Mesendoderm (in vitro differentiated cells): ENCODE measurements around the gene ALK.

Experiments
- DNase-seq: peaks from one replicate; pipeline ENCODE4 v3.0.0; 2013
- H2AK5ac ChIP-seq: 2 replicates; pipeline ENCODE4 v1.6.1; 2013; ENCODE audit warnings: low read length, inconsistent platforms
- H2BK120ac ChIP-seq: 2 replicates; pipeline ENCODE4 v1.6.1; 2013; ENCODE audit warnings: low read depth, mild to moderate bottlenecking, low read length, moderate library complexity, mixed read lengths
- H2BK15ac ChIP-seq: replicated peaks from 2 replicates; pipeline ENCODE4 v1.6.1; 2013; ENCODE audit warnings: low read depth, mild to moderate bottlenecking, moderate library complexity
- H2BK5ac ChIP-seq: 2 replicates; pipeline ENCODE4 v1.6.1; 2013; ENCODE audit warnings: low read length, inconsistent platforms
- H3K18ac ChIP-seq: 2 replicates; pipeline ENCODE4 v1.6.1; 2013; ENCODE audit warnings: mild to moderate bottlenecking, low read length, mixed read lengths
- H3K23ac ChIP-seq: one replicate; pipeline ENCODE4 v1.6.1; 2013; ENCODE audit warnings: low read length
- H3K27ac ChIP-seq: 2 replicates; pipeline ENCODE4 v1.5.1; 2013; ENCODE audit warnings: low read depth, mild to moderate bottlenecking, inconsistent platforms, low read length, moderate library complexity
- H3K27me3 ChIP-seq: 2 replicates; pipeline ENCODE4 v1.6.1; 2013; ENCODE audit warnings: low read length, control low read depth, mild to moderate bottlenecking, inconsistent platforms; ENCODE audit not compliant: insufficient read depth, poor library complexity
- H3K36me3 ChIP-seq: 2 replicates; pipeline ENCODE4 v1.6.1; 2013; ENCODE audit warnings: low read length, inconsistent platforms; ENCODE audit not compliant: control insufficient read depth, insufficient read depth
- H3K4ac ChIP-seq: one replicate; pipeline ENCODE4 v1.6.1; 2013; ENCODE audit warnings: low read depth, mild to moderate bottlenecking, low read length, moderate library complexity
- H3K4me1 ChIP-seq: 2 replicates; pipeline ENCODE4 v1.6.1; 2013; ENCODE audit warnings: low read depth, low read length, inconsistent platforms; ENCODE audit not compliant: control insufficient read depth
- H3K4me2 ChIP-seq: 2 replicates; pipeline ENCODE4 v1.6.1; 2013; ENCODE audit warnings: low read length
- H3K4me3 ChIP-seq: 2 replicates; pipeline ENCODE4 v1.5.1; 2013; ENCODE audit warnings: mild to moderate bottlenecking, low read length
- H3K56ac ChIP-seq: one replicate; pipeline ENCODE4 v1.6.1; 2013; ENCODE audit warnings: low read length
- H3K79me1 ChIP-seq: 2 replicates; pipeline ENCODE4 v1.6.1; 2013; ENCODE audit warnings: low read length, inconsistent platforms
- H3K79me2 ChIP-seq: 2 replicates; pipeline ENCODE4 v1.6.1; 2013; ENCODE audit warnings: mild to moderate bottlenecking, low read length; ENCODE audit not compliant: control insufficient read depth, insufficient read depth
- H3K9ac ChIP-seq: 2 replicates; pipeline ENCODE4 v1.6.1; 2013; ENCODE audit warnings: low read length, inconsistent platforms
- H4K5ac ChIP-seq: one replicate; pipeline ENCODE4 v1.6.1; 2013; ENCODE audit warnings: low read length
- H4K8ac ChIP-seq: one replicate; pipeline ENCODE4 v1.6.1; 2013; ENCODE audit warnings: low read depth, mild to moderate bottlenecking, control low read depth, low read length, moderate library complexity
- WGBS: extraction: QIAGEN DNeasy Blood & Tissue Kit; methylation state at CpG from one replicate; pipeline ENCODE4 v1.1.7; 2013; ENCODE audit warnings: low lambda C conversion rate, missing lambda C conversion rate; ENCODE audit not compliant: insufficient coverage; ENCODE audit errors: extremely low coverage; 5-methylcytosine and 5-hydroxymethylcytosine counted together

ALK gene

GRCh38 chr2:29276151-29276550, 645.2 kb downstream of the ALK start:
- H2BK120ac ChIP-seq, result no peak overlapping the region
- DNase-seq, result no peak
- H3K4me2 ChIP-seq, result no peak overlapping the region
- H3K79me1 ChIP-seq, result no peaks in the 10 kb centered on the region
- H3K79me2 ChIP-seq, result no peaks in the 10 kb centered on the region
- H4K8ac ChIP-seq, result no peak overlapping the region
- no peaks in the 10 kb centered on the region for H3K36me3 ChIP-seq
- no CpG with 5 or more reads among the region's 3 CpGs for WGBS
- no peak overlapping the region for H4K5ac ChIP-seq
- H2BK5ac ChIP-seq, result no peak overlapping the region
- no peak overlapping the region for H3K4me3 ChIP-seq
- H3K27me3 ChIP-seq, result no peaks in the 10 kb centered on the region
- no peak overlapping the region for H3K23ac ChIP-seq
- H2AK5ac ChIP-seq, result no peak overlapping the region
- H2BK15ac ChIP-seq, result no peak overlapping the region
- no peak overlapping the region for H3K4ac ChIP-seq
- H3K18ac ChIP-seq, result no peak overlapping the region
- H3K9ac ChIP-seq, result no peak overlapping the region
- H3K27ac ChIP-seq, result no peak overlapping the region
- H3K56ac ChIP-seq, result no peak overlapping the region
- H3K4me1 ChIP-seq, result peaks cover 5% of the 10 kb centered on the region

DNA sequence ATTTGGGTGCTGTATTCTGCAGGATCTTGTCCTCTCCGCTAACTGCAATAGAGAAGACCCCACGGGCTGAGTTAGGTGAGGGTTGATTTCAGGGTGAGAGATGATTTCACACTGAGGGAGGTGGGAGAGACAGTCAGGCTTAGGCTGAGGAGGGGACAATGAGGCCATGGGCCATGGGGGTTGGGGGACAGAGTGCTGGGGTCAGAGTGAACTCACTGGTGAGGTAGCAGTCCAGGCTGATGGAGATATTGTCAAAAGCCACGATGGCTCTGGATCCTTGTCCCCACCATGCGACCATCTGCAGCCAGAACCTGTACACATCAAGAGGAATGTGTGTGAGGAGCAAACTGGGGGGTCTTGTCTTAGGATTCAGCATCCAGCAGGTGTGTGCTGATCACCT, 646.2 kb downstream of the ALK start:
- H4K5ac ChIP-seq, result no peak overlapping the region
- H2BK120ac ChIP-seq, result no peak overlapping the region
- no peak overlapping the region for H2BK15ac ChIP-seq
- no peak overlapping the region for H3K4ac ChIP-seq
- peaks cover 6% of the 10 kb centered on the region for H3K4me1 ChIP-seq
- no peak overlapping the region for H3K9ac ChIP-seq
- no peak overlapping the region for H3K56ac ChIP-seq
- no peak overlapping the region for H3K4me3 ChIP-seq
- H4K8ac ChIP-seq, result no peak overlapping the region
- no peak overlapping the region for H3K27ac ChIP-seq
- H3K23ac ChIP-seq, result peak overlapping the region; percentile 6
- no peak overlapping the region for H3K4me2 ChIP-seq
- H3K79me1 ChIP-seq, result no peaks in the 10 kb centered on the region
- no peak overlapping the region for H2AK5ac ChIP-seq
- DNase-seq, result no peak
- no peaks in the 10 kb centered on the region for H3K36me3 ChIP-seq
- no peaks in the 10 kb centered on the region for H3K79me2 ChIP-seq
- no peaks in the 10 kb centered on the region for H3K27me3 ChIP-seq
- H3K18ac ChIP-seq, result no peak overlapping the region
- no CpG with 5 or more reads among the region's 4 CpGs for WGBS
- H2BK5ac ChIP-seq, result no peak overlapping the region

GRCh38 chr2:29273685-29274611, 647.4 kb downstream of the ALK start:
- H3K4me1 ChIP-seq, result peaks cover 12% of the 10 kb centered on the region
- no peaks in the 10 kb centered on the region for H3K36me3 ChIP-seq
- H3K23ac ChIP-seq, result no peak overlapping the region
- H3K79me1 ChIP-seq, result no peaks in the 10 kb centered on the region
- DNase-seq, result peak; percentile 29
- H3K27me3 ChIP-seq, result no peaks in the 10 kb centered on the region
- no peak overlapping the region for H4K8ac ChIP-seq
- H3K4me2 ChIP-seq, result no peak overlapping the region
- no peak overlapping the region for H2BK15ac ChIP-seq
- no peak overlapping the region for H4K5ac ChIP-seq
- no peak overlapping the region for H3K18ac ChIP-seq
- no peak overlapping the region for H3K9ac ChIP-seq
- no peak overlapping the region for H2BK120ac ChIP-seq
- H2AK5ac ChIP-seq, result no peak overlapping the region
- H3K56ac ChIP-seq, result no peak overlapping the region
- no peak overlapping the region for H3K27ac ChIP-seq
- no peak overlapping the region for H3K4me3 ChIP-seq
- no peak overlapping the region for H3K4ac ChIP-seq
- no CpG with 5 or more reads among the region's 6 CpGs for WGBS
- H3K79me2 ChIP-seq, result no peaks in the 10 kb centered on the region
- no peak overlapping the region for H2BK5ac ChIP-seq

DNA sequence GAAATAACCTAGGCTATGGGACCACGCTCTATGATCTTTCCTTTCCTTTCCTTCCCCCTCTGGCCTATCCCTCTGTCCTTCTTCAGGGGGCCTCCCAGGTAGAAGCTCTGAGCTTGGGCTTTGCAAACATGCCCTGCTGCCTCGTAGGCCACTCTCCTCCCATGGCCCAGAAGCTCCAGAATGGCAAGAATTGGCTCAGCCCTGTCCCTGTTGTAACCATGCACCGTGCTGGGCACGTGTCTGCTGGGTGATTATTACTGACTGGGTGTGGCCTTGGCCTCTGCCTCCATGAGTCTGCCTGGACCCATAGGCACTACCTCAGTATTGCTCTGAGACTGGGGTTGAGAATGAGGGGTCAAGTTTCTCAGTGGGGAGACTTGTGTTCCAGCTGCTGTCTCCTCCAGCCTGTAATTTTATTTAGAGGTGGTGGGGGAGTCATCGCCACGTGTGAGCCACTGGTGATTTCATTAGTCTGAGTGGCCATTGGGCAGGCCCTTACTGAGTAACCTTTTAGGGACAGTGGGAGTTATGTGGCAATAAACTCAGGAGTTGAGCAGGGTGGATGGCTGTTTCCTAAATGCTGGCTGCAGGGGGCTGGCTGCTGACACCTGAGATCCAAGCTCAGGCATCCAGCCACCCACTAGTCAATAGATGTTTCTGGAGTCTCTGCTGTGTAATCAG, 648.2 kb downstream of the ALK start:
- no peak overlapping the region for H2BK120ac ChIP-seq
- H3K18ac ChIP-seq, result no peak overlapping the region
- no peak overlapping the region for H3K4me3 ChIP-seq
- H2BK5ac ChIP-seq, result no peak overlapping the region
- peak; percentile 19 for DNase-seq
- peaks cover 12% of the 10 kb centered on the region for H3K4me1 ChIP-seq
- no CpG with 5 or more reads among the region's 6 CpGs for WGBS
- H3K23ac ChIP-seq, result no peak overlapping the region
- H3K56ac ChIP-seq, result no peak overlapping the region
- no peaks in the 10 kb centered on the region for H3K79me2 ChIP-seq
- H3K4ac ChIP-seq, result no peak overlapping the region
- H3K36me3 ChIP-seq, result no peaks in the 10 kb centered on the region
- no peak overlapping the region for H4K8ac ChIP-seq
- H3K4me2 ChIP-seq, result no peak overlapping the region
- no peak overlapping the region for H3K27ac ChIP-seq
- no peak overlapping the region for H3K9ac ChIP-seq
- no peak overlapping the region for H2AK5ac ChIP-seq
- no peak overlapping the region for H2BK15ac ChIP-seq
- no peak overlapping the region for H4K5ac ChIP-seq
- no peaks in the 10 kb centered on the region for H3K79me1 ChIP-seq
- H3K27me3 ChIP-seq, result no peaks in the 10 kb centered on the region

GRCh38 chr2:29272311-29272710, 649.1 kb downstream of the ALK start:
- Histone ChIP-seq H2BK15ac (no peak overlapping the region), H3K36me3 (no peaks in the 10 kb centered on the region), H2BK5ac (no peak overlapping the region), H3K27me3 (no peaks in the 10 kb centered on the region), H3K79me2 (no peaks in the 10 kb centered on the region), H3K4me3 (no peak overlapping the region), H3K9ac (no peak overlapping the region), H2AK5ac (no peak overlapping the region), H3K4ac (no peak overlapping the region), H3K23ac (no peak overlapping the region), H2BK120ac (no peak overlapping the region), H3K27ac (no peak overlapping the region), H3K18ac (no peak overlapping the region), H4K8ac (no peak overlapping the region), H4K5ac (no peak overlapping the region), H3K4me2 (no peak overlapping the region), H3K4me1 (peaks cover 12% of the 10 kb centered on the region), H3K56ac (no peak overlapping the region), H3K79me1 (no peaks in the 10 kb centered on the region)
- no CpG with 5 or more reads among the region's 5 CpGs for WGBS
- DNase-seq, result no peak
